GM06990 (cell line): ENCODE data around the gene VCP.

ENCODE experiments used
- DNase-seq: peaks from one replicate; pipeline ENCODE4 v3.0.0-alpha.2; 2011; ENCODE audit not compliant: insufficient read length; ENCODE audit errors: extremely low read depth
- H3K27me3 ChIP-seq: replicated peaks from 2 replicates; pipeline ENCODE4 v1.6.0; 2011; ENCODE audit warnings: low read length; ENCODE audit not compliant: control insufficient read depth, insufficient read depth
- H3K36me3 ChIP-seq: 2 replicates; pipeline ENCODE4 v1.5.1; 2011; ENCODE audit warnings: low read length; ENCODE audit not compliant: control insufficient read depth, insufficient read depth
- H3K4me3 ChIP-seq: replicated peaks from 2 replicates; pipeline ENCODE4 v1.5.1; 2011; ENCODE audit warnings: low read depth, mild to moderate bottlenecking, control low read depth, low read length
- TF ChIP-seq, protein P1 (sequence below): IDR thresholded peaks from 2 replicates; pipeline ENCODE4 v1.5.1; 2011; ENCODE audit warnings: low read length, control low read depth, mild to moderate bottlenecking, inconsistent platforms; ENCODE audit not compliant: insufficient read depth, poor library complexity, severe bottlenecking

VCP gene

DNA sequence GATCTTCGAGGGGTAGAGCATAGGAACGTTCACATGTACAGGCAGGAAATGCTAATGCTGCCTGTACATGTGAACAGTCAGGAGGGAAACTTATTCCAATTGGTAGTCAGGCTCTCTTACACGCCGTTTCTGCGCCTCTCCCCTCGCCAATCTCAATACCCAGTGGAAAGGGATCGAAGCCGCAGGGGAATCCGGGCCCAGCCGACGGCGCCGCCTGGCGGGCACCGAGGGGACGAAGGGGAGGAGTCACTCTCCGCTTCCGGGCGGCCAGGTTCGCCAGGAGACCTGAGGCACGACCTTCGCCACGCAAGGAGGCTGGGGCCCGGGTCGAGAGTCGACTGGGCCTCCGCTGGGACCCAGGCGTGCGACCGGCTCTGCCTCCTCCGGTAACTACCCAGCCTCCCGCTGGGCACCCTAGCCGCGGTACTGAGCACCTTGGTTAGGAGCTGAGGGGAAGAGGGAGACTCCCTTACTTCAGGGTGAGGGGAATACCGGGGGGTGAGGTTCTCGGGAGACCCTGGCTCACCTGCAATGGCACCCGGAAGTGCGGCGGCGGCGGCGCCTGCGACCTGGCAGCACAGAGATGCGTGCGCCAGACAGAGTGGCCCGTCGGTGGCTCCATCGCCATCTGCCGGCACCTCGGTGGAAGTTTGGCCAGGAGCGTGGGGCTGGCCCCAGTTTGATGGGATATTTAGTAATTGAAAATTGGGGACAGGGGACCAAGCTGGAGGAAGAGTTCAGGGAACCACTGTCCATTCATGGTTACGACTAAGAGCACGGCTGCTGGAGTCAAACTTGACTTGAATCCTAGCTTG, 23.8 kb upstream of the VCP start, which contains the start of gene PIGO:
PIGO (minus strand) TSS at position 557 of the 815 bp plus-strand sequence. CDS start 1,026 bp downstream, outside the sequence.
- TF ChIP-seq, protein P1, sequence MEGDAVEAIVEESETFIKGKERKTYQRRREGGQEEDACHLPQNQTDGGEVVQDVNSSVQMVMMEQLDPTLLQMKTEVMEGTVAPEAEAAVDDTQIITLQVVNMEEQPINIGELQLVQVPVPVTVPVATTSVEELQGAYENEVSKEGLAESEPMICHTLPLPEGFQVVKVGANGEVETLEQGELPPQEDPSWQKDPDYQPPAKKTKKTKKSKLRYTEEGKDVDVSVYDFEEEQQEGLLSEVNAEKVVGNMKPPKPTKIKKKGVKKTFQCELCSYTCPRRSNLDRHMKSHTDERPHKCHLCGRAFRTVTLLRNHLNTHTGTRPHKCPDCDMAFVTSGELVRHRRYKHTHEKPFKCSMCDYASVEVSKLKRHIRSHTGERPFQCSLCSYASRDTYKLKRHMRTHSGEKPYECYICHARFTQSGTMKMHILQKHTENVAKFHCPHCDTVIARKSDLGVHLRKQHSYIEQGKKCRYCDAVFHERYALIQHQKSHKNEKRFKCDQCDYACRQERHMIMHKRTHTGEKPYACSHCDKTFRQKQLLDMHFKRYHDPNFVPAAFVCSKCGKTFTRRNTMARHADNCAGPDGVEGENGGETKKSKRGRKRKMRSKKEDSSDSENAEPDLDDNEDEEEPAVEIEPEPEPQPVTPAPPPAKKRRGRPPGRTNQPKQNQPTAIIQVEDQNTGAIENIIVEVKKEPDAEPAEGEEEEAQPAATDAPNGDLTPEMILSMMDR = peak; percentile 97
- no peaks in the 10 kb centered on the region for H3K27me3 ChIP-seq
- H3K36me3 ChIP-seq = peaks cover 24% of the 10 kb centered on the region
- DNase-seq = peak; percentile 93
- H3K4me3 ChIP-seq = peak within 1 kb of the TSS; percentile 93

DNA sequence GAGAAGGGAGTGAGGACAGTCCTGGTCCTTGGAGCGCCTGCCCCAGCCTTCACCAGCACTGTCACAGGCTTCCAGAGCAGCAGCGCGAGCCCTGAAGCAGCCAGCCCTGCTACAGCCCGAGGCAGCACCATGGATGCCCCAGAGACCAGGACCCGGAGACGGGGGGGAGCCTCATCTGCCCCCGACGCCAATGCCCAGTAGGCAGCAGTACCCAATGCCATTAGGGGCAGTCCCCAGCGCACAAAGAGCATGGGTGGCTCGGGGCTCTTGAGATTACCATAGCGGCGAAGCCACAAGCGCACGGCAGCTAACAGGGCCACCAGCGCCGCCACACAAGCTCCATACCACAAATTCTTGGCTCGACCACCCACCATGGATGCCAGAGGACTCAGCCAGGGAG, 19.1 kb upstream of the VCP start:
- TF ChIP-seq, protein P1 = no peak
- Histone ChIP-seq H3K36me3 (peaks cover 32% of the 10 kb centered on the region), H3K27me3 (no peaks in the 10 kb centered on the region), H3K4me3 (no peak overlapping the region)
- no peak for DNase-seq

DNA sequence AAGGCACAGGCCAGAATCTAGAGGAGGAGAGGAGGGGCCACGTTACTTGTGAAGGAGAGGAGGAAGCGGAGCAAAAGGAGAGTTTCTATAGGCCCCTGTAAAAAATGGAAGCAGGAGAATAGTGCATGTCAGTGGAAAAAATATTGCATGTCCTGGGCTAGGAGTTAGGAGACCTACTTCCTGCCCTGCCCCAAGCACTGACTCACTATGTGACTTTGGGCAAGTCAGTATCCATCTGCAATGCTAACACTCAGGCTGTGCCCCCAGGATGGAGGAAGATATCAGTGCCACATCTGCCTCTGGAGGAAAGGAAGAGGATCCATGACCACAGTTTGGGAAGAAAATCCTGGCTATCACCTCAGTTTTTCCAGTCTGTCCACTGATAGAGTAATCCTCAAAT, 17.0 kb upstream of the VCP start:
- Histone ChIP-seq H3K4me3 (no peak overlapping the region), H3K36me3 (peaks cover 32% of the 10 kb centered on the region), H3K27me3 (no peaks in the 10 kb centered on the region)
- no peak for DNase-seq
- TF ChIP-seq, protein P1 = no peak

DNA sequence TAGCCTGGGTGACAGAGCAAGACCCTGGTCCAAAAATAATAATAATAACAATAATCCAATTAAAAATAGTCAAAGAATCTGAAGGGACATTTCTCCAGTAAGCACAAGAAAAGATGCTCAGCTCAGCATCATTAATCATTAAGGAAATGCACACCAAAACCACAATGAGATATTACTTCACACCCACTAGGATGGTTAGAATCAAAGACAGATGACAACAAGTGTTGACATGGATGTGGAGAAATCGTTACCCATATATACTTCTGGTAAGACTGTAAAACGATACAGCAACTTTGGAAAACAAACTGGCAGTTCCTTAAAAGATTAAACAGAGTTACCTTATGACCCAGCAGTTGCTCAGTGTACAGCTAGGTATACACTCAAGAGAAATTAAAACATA, 12.7 kb upstream of the VCP start:
- Histone ChIP-seq H3K36me3 (peaks cover 10% of the 10 kb centered on the region), H3K27me3 (no peaks in the 10 kb centered on the region), H3K4me3 (no peak overlapping the region)
- DNase-seq = no peak
- TF ChIP-seq, protein P1 = no peak

DNA sequence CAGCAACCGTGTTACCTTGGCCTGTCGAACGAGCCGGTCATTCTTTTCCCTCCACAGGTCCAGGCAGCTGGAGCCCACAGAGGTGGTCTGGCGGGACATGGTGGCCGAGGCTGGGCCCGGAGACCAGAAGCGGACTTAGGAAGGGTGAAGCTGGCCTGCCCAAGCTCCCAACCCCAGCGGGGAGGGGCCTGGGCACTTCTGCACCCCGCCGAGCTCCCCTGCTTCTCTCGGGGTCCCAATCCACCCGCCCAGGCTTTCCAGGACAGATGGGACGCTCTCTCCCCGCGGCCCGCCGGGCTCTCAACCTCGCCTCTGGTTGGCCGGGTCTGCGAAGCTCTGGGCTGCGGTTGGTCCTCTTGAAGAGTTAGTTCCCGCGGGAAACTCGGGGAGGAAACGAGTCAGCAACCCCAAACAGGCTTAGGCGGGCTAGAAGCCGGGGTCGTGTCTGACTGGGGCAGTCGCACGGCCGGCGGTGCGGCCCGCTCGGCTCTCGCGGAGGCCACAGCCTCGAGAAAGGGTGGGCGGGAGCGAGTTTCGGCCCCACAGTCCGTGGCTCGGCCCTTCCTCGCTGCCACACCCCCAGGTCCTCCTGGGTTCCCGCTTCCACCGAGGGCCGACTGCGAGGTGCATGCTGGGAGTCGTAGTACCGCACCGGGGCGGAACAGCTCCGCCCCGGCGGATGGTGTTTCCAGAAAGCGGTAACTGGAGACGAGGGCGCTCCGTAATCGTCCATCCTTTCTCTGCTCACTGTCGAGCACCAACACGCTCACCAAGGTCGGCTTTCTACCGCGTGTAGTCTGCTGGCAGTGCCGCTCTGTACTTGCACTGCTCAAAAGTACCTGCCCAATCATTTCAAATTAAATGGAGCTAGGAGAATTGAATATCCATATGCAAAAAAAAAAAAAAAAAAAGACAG, 7.3 kb upstream of the VCP start, which contains the start of gene FANCG:
FANCG (minus strand) TSS at position 517 of the 916 bp plus-strand sequence; CDS start at position 99, 418 bp downstream.
- H3K27me3 ChIP-seq = no peaks in the 10 kb centered on the region
- peaks cover 1% of the 10 kb centered on the region for H3K36me3 ChIP-seq
- DNase-seq = peak; percentile 94
- TF ChIP-seq, protein P1 = no peak
- H3K4me3 ChIP-seq = peak within 1 kb of the TSS; percentile 91
